H1 (cell line): ENCODE data around the gene NTRK1. TPM values are rescaled to one million over a fixed set of nuclear protein-coding genes. Genes with fewer than 3 reads are reported as not detected.

ENCODE experiments used
- CTCF ChIA-PET: fragments of 300-600 bp; sonication (Branson Sonifier 250); formaldehyde crosslinking; loops from one replicate; lab custom pipeline; 2021; ENCODE audit not compliant: partially characterized antibody; lab: Charles Lee
- POLR2A ChIA-PET: fragments of 300-600 bp; sonication (Branson Sonifier 250); formaldehyde crosslinking; loops from one replicate; lab custom pipeline; 2021; ENCODE audit warnings: inconsistent platforms; ENCODE audit not compliant: partially characterized antibody; lab: Charles Lee
- DNase-seq, 2 experiments: peaks; one replicate each; pipeline versions ENCODE4 v3.0.0 to v3.0.0-alpha.2; 2010 to 2022; ENCODE audit warnings: low spot score in 2 of 2, low read depth in 1 of 2, mixed read lengths in 1 of 2
- FAIRE-seq: peaks from 2 replicates; lab custom pipeline; 2011; peaks lifted over from hg19 to GRCh38; lab: Jason Lieb, UNC
- H2AFZ ChIP-seq: 2 replicates; pipeline ENCODE4 v1.8.1; 2012; ENCODE audit warnings: low read length, inconsistent platforms
- H2AK5ac ChIP-seq: 2 replicates; pipeline ENCODE4 v1.6.1; 2013; ENCODE audit warnings: low read depth, low read length
- H2BK120ac ChIP-seq: replicated peaks from 2 replicates; pipeline ENCODE3; 2013; ENCODE audit warnings: low read depth, low read length, inconsistent platforms
- H2BK12ac ChIP-seq: 2 replicates; pipeline ENCODE4 v1.6.1; 2013; ENCODE audit warnings: low read depth, low read length
- H2BK15ac ChIP-seq: 2 replicates; pipeline ENCODE4 v1.6.1; 2013; ENCODE audit warnings: low read length
- H2BK20ac ChIP-seq: 2 replicates; pipeline ENCODE4 v1.6.1; 2013; ENCODE audit warnings: low read length
- H2BK5ac ChIP-seq: 2 replicates; pipeline ENCODE4 v1.6.1; 2013; ENCODE audit warnings: low read depth, low read length
- H3K14ac ChIP-seq: 2 replicates; pipeline ENCODE4 v1.6.1; 2013; ENCODE audit warnings: inconsistent platforms; ENCODE audit not compliant: insufficient read length
- H3K18ac ChIP-seq: 2 replicates; pipeline ENCODE4 v1.6.1; 2013; ENCODE audit warnings: low read length; ENCODE audit errors: extremely low read depth
- H3K23ac ChIP-seq: 2 replicates; pipeline ENCODE4 v1.6.1; 2013; ENCODE audit warnings: inconsistent platforms; ENCODE audit not compliant: insufficient read length
- H3K23me2 ChIP-seq: 2 replicates; pipeline ENCODE4 v1.6.1; 2013; ENCODE audit warnings: low read depth, low read length
- H3K27ac ChIP-seq: 2 replicates; pipeline ENCODE4 v1.6.1; 2011; ENCODE audit warnings: low read depth, low read length, inconsistent platforms
- H3K27me3 ChIP-seq, 4 experiments: replicated peaks in 1 of 4; 1 replicate in 1 of 4; 2 replicates in 3 of 4; pipeline versions ENCODE4 v1.6.1 to v1.8.1; 2011 to 2013; ENCODE audit warnings: low read length in 3 of 4, mild to moderate bottlenecking in 3 of 4, inconsistent platforms in 2 of 4, mixed read lengths in 2 of 4, moderate library complexity in 1 of 4; ENCODE audit not compliant: control insufficient read depth in 3 of 4, insufficient read depth in 3 of 4; ENCODE audit errors: extremely low read depth in 1 of 4
- H3K36me3 ChIP-seq, 4 experiments: 2 replicates each; pipeline versions ENCODE4 v1.6.1 to v1.8.1; 2011 to 2013; ENCODE audit warnings: mild to moderate bottlenecking in 4 of 4, low read length in 3 of 4, moderate library complexity in 2 of 4, control low read depth in 1 of 4, inconsistent platforms in 1 of 4; ENCODE audit not compliant: insufficient read depth in 4 of 4, control insufficient read depth in 2 of 4
- H3K4ac ChIP-seq: replicated peaks from 2 replicates; pipeline ENCODE3; 2013; ENCODE audit warnings: low read length, low read depth, mixed read lengths, inconsistent platforms; ENCODE audit not compliant: insufficient read length
- H3K4me1 ChIP-seq, 4 experiments: replicated peaks in 1 of 4; 1 replicate in 1 of 4; 2 replicates in 3 of 4; pipeline versions ENCODE4 v1.6.1 to v1.8.1; 2011 to 2013; ENCODE audit warnings: low read length in 3 of 4, inconsistent platforms in 2 of 4, mixed read lengths in 1 of 4; ENCODE audit not compliant: insufficient read depth in 4 of 4, control insufficient read depth in 3 of 4
- H3K4me2 ChIP-seq, 2 experiments: 2 replicates each; pipeline versions ENCODE4 v1.6.1 to v1.8.1; 2011 to 2013; ENCODE audit warnings: low read depth in 2 of 2, low read length in 2 of 2, control low read depth in 1 of 2, inconsistent platforms in 1 of 2, mild to moderate bottlenecking in 1 of 2; ENCODE audit not compliant: insufficient read depth in 1 of 2
- H3K4me3 ChIP-seq, 4 experiments: fragments of 200-600, 300-600 bp in 1 of 4; sonication (generic), shearing (Covaris generic), sonication (Bioruptor Twin) in 1 of 4; 2 replicates each; pipeline versions ENCODE4 v1.5.1 to v1.8.1; 2011 to 2016; ENCODE audit warnings: low read length in 4 of 4, low read depth in 3 of 4, control low read depth in 2 of 4, inconsistent platforms in 2 of 4, mild to moderate bottlenecking in 2 of 4, mixed read lengths in 1 of 4, moderate library complexity in 1 of 4; ENCODE audit not compliant: insufficient read depth in 2 of 4; ENCODE audit errors: extremely low read depth in 1 of 4
- H3K56ac ChIP-seq: replicated peaks from 2 replicates; pipeline ENCODE3; 2013; ENCODE audit warnings: low read depth, mild to moderate bottlenecking, mixed read lengths, low read length, inconsistent platforms; ENCODE audit not compliant: insufficient read length
- H3K79me1 ChIP-seq: 2 replicates; pipeline ENCODE4 v1.6.1; 2013; ENCODE audit warnings: low read depth, low read length, control low read depth
- H3K79me2 ChIP-seq, 2 experiments: 2 replicates each; pipeline versions ENCODE4 v1.6.1 to v1.8.1; 2012 to 2013; ENCODE audit warnings: low read length in 2 of 2, mild to moderate bottlenecking in 2 of 2, inconsistent platforms in 1 of 2; ENCODE audit not compliant: insufficient read depth in 2 of 2, control insufficient read depth in 1 of 2
- H3K9ac ChIP-seq, 4 experiments: replicated peaks in 1 of 4; 1 replicate in 1 of 4; 2 replicates in 3 of 4; pipeline versions ENCODE4 v1.6.1 to v1.8.1; 2011 to 2013; ENCODE audit warnings: low read depth in 3 of 4, low read length in 3 of 4, control low read depth in 2 of 4, mild to moderate bottlenecking in 2 of 4, moderate library complexity in 2 of 4, inconsistent platforms in 1 of 4; ENCODE audit errors: extremely low read depth in 1 of 4
- H3K9me3 ChIP-seq, 2 experiments: 2 replicates each; pipeline versions ENCODE4 v1.6.1 to v1.8.1; 2012 to 2013; ENCODE audit warnings: mild to moderate bottlenecking in 2 of 2, moderate library complexity in 2 of 2, control low read depth in 1 of 2, inconsistent platforms in 1 of 2, low read depth in 1 of 2, low read length in 1 of 2, mixed read lengths in 1 of 2; ENCODE audit not compliant: insufficient read depth in 2 of 2
- H4K20me1 ChIP-seq, 2 experiments: replicated peaks in 1 of 2; 2 replicates each; pipeline versions ENCODE3 to v1.8.1; 2011 to 2013; ENCODE audit warnings: inconsistent platforms in 2 of 2, low read length in 2 of 2, mild to moderate bottlenecking in 1 of 2; ENCODE audit not compliant: insufficient read depth in 2 of 2, control insufficient read depth in 1 of 2
- H4K5ac ChIP-seq: 2 replicates; pipeline ENCODE4 v1.6.1; 2013; ENCODE audit warnings: low read length, low read depth, mixed read lengths, inconsistent platforms; ENCODE audit not compliant: insufficient read length
- H4K8ac ChIP-seq: 2 replicates; pipeline ENCODE4 v1.8.0; 2013; ENCODE audit warnings: mild to moderate bottlenecking, moderate library complexity, low read length, inconsistent platforms; ENCODE audit not compliant: insufficient read depth; ENCODE audit errors: extremely low read depth
- H4K91ac ChIP-seq: replicated peaks from 2 replicates; pipeline ENCODE3; 2013; ENCODE audit warnings: low read length, mixed read lengths, inconsistent platforms; ENCODE audit not compliant: insufficient read length
- BRCA1 ChIP-seq: IDR thresholded peaks from 2 replicates; pipeline ENCODE4 v1.6.1; 2012; ENCODE audit warnings: low read depth, low read length, improper control_type of control experiment
- HDAC2 ChIP-seq, 2 experiments: fragments of 300-600 bp in 1 of 2; sonication (generic) in 1 of 2; IDR thresholded peaks; 2 replicates each; pipeline ENCODE4 v1.6.1; 2011 to 2012; ENCODE audit warnings: low read depth in 2 of 2, low read length in 2 of 2, mild to moderate bottlenecking in 2 of 2, moderate library complexity in 2 of 2, borderline replicate concordance in 1 of 2, inconsistent platforms in 1 of 2
- KDM5A ChIP-seq: fragments of 200-600 bp; IDR thresholded peaks from 2 replicates; pipeline ENCODE4 v1.7.1; 2012; ENCODE audit warnings: mild to moderate bottlenecking, low read length, inconsistent platforms, mixed read lengths
- MAFK ChIP-seq: IDR thresholded peaks from 2 replicates; pipeline ENCODE4 v1.6.1; 2012; ENCODE audit warnings: low read depth, mild to moderate bottlenecking, improper control_type of control experiment, low read length
- POU5F1 ChIP-seq: IDR thresholded peaks from 2 replicates; pipeline ENCODE4 v1.6.1; 2011; ENCODE audit warnings: low read depth, mild to moderate bottlenecking, low read length, moderate library complexity
- RFX5 ChIP-seq: IDR thresholded peaks from 2 replicates; pipeline ENCODE4 v1.6.1; 2011; ENCODE audit warnings: low read depth, low read length, improper control_type of control experiment, borderline replicate concordance
- RXRA ChIP-seq: IDR thresholded peaks from 2 replicates; pipeline ENCODE4 v1.6.1; 2011; ENCODE audit warnings: low read depth, mild to moderate bottlenecking, low read length, moderate library complexity; ENCODE audit not compliant: insufficient read depth
- SRF ChIP-seq: IDR thresholded peaks from 2 replicates; pipeline ENCODE4 v1.6.1; 2011; ENCODE audit warnings: mild to moderate bottlenecking, low read depth, low read length, moderate library complexity
- YY1 ChIP-seq: IDR thresholded peaks from 2 replicates; pipeline ENCODE4 v1.6.1; 2011; ENCODE audit warnings: low read depth, mild to moderate bottlenecking, low read length
- ZNF274 ChIP-seq: IDR thresholded peaks from 2 replicates; pipeline ENCODE4 v1.7.0; 2012; ENCODE audit warnings: low read length, borderline replicate concordance; ENCODE audit errors: extremely low read depth
- WGBS, 2 experiments: shearing (Covaris generic) in 1 of 2; methylation state at CpG; one replicate each; pipeline versions ENCODE4 v1.1.6 to v1.1.7; 2013 to 2015; ENCODE audit warnings: low lambda C conversion rate in 2 of 2, mixed read lengths in 2 of 2, inconsistent platforms in 1 of 2, low coverage in 1 of 2, missing lambda C conversion rate in 1 of 2; ENCODE audit not compliant: insufficient replicate concordance in 2 of 2, insufficient coverage in 1 of 2, insufficient read length in 1 of 2; ENCODE audit errors: extremely low coverage in 1 of 2, missing lambda C conversion rate in 1 of 2; 5-methylcytosine and 5-hydroxymethylcytosine counted together
- polyA plus RNA-seq, 7 experiments: library from polyadenylated mRNA; depleted of rRNA in 3 of 7; stranded (reverse) in 5 of 7; unstranded in 2 of 7; fragments of >200 nt in 5 of 7; fragments of 200-250 nt in 2 of 7; gene quantifications; 1 replicate in 5 of 7; 2 replicates in 1 of 7; 4 replicates in 1 of 7; pipeline versions ENCODE4 v1.2.1 to v1.2.3, GENCODE V29; 2011 to 2013; ENCODE audit warnings: missing spikeins in 2 of 7, mixed read lengths in 2 of 7
- total RNA-seq: library from RNA; stranded (reverse); fragmentation: NEBNext Ultra II Directional; extraction: Animal tissue kit (Norgen Biotek cat#: 25700); gene quantifications from 2 replicates; pipeline ENCODE4 v1.2.1, GENCODE V29; 2021
- TF ChIP-seq, protein P1 (sequence below): IDR thresholded peaks from 2 replicates; pipeline ENCODE4 v1.6.1; 2011; ENCODE audit warnings: low read depth, mild to moderate bottlenecking, low read length; ENCODE audit not compliant: insufficient read depth

NTRK1 gene
- total and polyA plus RNA-seq, 2 of the 8 experiments (the other 6 are each of a cell fraction or from before 2014, with no cell fraction given) = 0.12 to 0.24 TPM

- no peak overlapping the region for H4K5ac ChIP-seq
- no peaks in the 10 kb centered on the region for H3K9me3 ChIP-seq
- H4K20me1 ChIP-seq = no peaks in the 10 kb centered on the region
- ChIA-PET POLR2A (interaction anchor here (1.8 kb wide), 1 partner anchor 9 kb away, joined by 7 read pairs; no protein-coding TSS in a partner anchor), CTCF (interaction anchor here (0.7 to 22.0 kb wide), 5 partner anchors 14 to 98 kb away, joined by 3 to 556 read pairs (median 137); partner anchors contain the start of genes INSRR, ISG20L2, METTL25B and NTRK1)
- FAIRE-seq (no peak), DNase-seq (no peak)
- H3K27ac ChIP-seq = no peak overlapping the region
- no peak overlapping the region for H3K4me2 ChIP-seq
- no peak overlapping the region for H3K4ac ChIP-seq
- no peak overlapping the region for H2BK120ac ChIP-seq
- no peak overlapping the region for H3K18ac ChIP-seq
- H3K23me2 ChIP-seq = no peaks in the 10 kb centered on the region; the same call in 1 of the 2 replicates
- no peak overlapping the region for H3K9ac ChIP-seq
- H3K4me1 ChIP-seq = no peaks in the 10 kb centered on the region
- no peak overlapping the region for H2BK5ac ChIP-seq
- no peaks in the 10 kb centered on the region for H3K36me3 ChIP-seq
- H2BK20ac ChIP-seq = no peak overlapping the region
- no peak overlapping the region for H4K8ac ChIP-seq
- H3K79me2 ChIP-seq = no peaks in the 10 kb centered on the region
- no peak overlapping the region for H4K91ac ChIP-seq
- no peak for TF ChIP-seq RFX5
- no peak for TF ChIP-seq MAFK
- no peak for TF ChIP-seq YY1
- TF ChIP-seq ZNF274 = no peak
- TF ChIP-seq SRF = no peak
- no peak for TF ChIP-seq HDAC2 (IDR thresholded peaks at IDR 0.05; ENCODE audit: borderline replicate concordance in 1 of 2, low read depth in 2 of 2, low read length in 2 of 2)
- no peak for TF ChIP-seq BRCA1
- no peak for TF ChIP-seq KDM5A
- TF ChIP-seq, protein P1, sequence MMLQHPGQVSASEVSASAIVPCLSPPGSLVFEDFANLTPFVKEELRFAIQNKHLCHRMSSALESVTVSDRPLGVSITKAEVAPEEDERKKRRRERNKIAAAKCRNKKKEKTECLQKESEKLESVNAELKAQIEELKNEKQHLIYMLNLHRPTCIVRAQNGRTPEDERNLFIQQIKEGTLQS = no peak
- TF ChIP-seq POU5F1 = no peak
- no peak for TF ChIP-seq RXRA
- H2BK15ac ChIP-seq = no peak overlapping the region
- H2AFZ ChIP-seq = no peak overlapping the region
- no peak overlapping the region for H3K14ac ChIP-seq
- no peak overlapping the region for H3K4me3 ChIP-seq
- H2AK5ac ChIP-seq = no peak overlapping the region
- H3K56ac ChIP-seq = no peak overlapping the region
- no peaks in the 10 kb centered on the region for H3K79me1 ChIP-seq
- H3K27me3 ChIP-seq = peaks cover 0 to 5% (median 3%) of the 10 kb centered on the region in 4 experiments; a peak in 4 of 7 replicates
- WGBS, 2 experiments = 90% methylated on average over 5 of the region's 5 CpGs; no CpG with 5 or more reads in 1 of the 2 experiments
- no peak overlapping the region for H3K23ac ChIP-seq
- no peak overlapping the region for H2BK12ac ChIP-seq
Observed at GRCh38 chr1:156823210-156823790, 37.4 kb upstream of the NTRK1 start.
